ENCODE results near the gene ARMC7.

The ARMC7 gene

DNA sequence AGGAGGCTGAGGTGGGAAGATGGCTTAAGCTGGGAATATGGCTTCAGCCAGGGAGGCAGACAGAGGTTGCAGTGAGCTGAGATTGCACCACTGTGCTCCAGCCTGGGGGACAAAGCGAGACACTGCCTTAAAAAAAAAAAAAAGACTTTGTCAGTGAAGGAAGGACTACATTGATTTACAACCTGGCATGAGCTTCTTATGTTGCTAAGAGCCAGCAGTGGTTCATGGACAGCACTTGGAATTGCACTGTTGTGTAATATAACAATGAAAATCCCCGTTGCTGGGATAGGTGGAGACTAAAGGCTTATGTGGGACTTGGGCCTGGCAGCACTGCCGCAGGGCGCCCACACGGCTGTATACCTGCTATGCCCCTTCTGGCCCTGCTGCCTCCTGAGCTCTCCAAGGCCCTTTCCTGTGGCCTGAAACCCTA, 36.1 kb upstream of the ARMC7 start:
- TF ChIP-seq, protein P1, sequence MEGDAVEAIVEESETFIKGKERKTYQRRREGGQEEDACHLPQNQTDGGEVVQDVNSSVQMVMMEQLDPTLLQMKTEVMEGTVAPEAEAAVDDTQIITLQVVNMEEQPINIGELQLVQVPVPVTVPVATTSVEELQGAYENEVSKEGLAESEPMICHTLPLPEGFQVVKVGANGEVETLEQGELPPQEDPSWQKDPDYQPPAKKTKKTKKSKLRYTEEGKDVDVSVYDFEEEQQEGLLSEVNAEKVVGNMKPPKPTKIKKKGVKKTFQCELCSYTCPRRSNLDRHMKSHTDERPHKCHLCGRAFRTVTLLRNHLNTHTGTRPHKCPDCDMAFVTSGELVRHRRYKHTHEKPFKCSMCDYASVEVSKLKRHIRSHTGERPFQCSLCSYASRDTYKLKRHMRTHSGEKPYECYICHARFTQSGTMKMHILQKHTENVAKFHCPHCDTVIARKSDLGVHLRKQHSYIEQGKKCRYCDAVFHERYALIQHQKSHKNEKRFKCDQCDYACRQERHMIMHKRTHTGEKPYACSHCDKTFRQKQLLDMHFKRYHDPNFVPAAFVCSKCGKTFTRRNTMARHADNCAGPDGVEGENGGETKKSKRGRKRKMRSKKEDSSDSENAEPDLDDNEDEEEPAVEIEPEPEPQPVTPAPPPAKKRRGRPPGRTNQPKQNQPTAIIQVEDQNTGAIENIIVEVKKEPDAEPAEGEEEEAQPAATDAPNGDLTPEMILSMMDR (conservative IDR thresholded peaks at IDR 0.05), result no peak
- no peak overlapping the region for H3K27ac ChIP-seq

- TF ChIP-seq, protein P1 (conservative IDR thresholded peaks at IDR 0.05), result no peak
- no peak overlapping the region for H3K27ac ChIP-seq
Measured at GRCh38 chr17:75074532-75074931, 35.2 kb upstream of the ARMC7 start.

DNA sequence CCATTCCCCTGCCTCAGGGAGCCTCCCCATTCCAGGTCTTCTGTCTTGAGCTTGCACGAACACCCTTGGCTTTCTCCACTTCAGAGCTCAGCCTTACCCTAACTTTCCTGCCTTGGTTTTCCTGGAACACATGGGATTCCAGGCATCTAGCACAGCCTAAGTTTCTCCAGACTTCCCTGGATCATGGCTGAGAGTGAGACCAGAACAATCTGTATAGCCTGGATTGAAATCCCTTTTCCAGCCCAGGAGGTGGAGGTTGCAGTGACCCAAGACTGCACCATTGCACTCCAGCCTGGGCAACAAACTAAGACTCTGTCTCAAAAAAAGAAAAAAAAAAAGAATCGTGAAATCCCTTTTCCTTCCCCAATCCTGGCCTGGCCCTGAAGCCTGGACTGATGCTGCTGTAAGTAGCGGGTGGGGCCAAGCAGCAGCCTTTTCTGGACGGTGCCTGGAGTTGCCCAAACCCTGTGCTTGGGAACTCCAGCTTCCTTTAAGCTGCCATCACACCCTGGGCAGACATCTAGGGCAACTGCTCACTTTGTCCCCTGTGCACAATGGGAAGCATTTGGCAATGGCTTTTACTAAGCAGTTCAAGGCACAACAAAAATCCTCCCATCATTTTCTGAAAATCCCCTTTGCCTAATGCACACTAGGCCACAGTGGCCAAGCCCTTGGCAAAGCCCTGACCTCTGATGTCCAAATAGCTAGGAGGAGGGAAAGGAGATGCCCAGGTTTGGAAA, 34.0 kb upstream of the ARMC7 start:
- H3K27ac ChIP-seq, result no peak overlapping the region
- TF ChIP-seq, protein P1 (conservative IDR thresholded peaks at IDR 0.05), result no peak

DNA sequence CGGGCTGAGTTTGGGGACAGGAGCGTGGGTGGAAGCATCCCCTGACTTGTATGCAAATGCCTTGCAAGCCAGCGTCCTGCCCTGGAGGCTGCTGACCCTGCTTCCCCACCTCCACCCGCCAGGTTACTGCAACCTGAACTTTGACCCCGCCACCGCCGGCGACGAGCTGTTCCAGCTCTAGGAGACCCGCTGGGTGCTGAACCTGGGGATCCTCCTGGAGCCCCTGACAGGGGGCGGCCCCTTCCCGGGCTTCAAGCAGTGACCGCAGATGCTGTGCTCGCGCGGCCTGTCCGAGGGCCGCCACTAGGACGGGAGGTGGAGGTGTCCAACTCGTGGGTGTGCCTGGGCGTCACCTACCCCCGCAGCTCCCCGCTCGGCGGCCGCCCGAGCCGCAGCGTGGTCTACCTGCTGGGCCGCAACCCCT, 32.7 kb upstream of the ARMC7 start:
- TF ChIP-seq, protein P1 (conservative IDR thresholded peaks at IDR 0.05), result no peak
- H3K27ac ChIP-seq, result no peak overlapping the region

- TF ChIP-seq, protein P1 (conservative IDR thresholded peaks at IDR 0.05), result peak; percentile 8; the same call in 1 of the 2 replicates
- no peak overlapping the region for H3K27ac ChIP-seq
Measured at GRCh38 chr17:75077496-75078283, 32.1 kb upstream of the ARMC7 start.

DNA sequence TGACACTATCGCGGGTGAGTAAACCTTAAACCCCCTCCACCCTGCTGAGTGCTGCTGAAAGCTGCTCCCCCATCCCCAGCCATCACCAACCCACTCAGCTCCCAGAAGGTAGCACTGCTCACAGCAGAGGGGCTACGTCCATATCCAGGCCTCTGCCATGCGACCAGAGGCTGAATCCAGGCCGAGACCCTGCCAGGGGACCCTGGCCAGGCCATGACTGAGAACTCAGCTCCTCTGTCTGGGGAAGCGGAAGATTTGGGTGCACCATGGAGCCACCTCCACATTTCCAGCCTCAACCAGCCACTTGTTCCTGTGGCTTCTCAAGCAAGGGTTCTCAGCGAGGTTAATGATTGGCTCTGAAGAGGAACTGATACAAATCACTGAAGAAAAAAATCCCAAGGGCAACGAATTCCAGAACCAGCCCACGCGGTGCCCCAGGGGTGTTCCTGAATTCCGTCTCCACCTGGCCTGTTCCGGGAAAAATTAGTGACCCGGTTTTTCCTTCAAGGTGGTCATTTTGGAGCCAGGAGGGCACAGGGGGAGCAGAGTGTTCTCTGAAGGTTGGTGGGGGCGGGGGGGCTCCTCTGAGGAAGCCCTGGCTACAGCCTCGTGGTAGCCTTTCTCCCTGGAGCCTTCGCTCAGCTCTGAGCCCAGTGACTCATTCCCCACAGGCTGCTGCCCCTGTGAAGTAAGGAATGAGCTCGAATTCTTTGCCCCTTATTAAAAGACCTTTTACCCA, 31.3 kb upstream of the ARMC7 start:
- TF ChIP-seq, protein P1 (conservative IDR thresholded peaks at IDR 0.05), result no peak
- no peak overlapping the region for H3K27ac ChIP-seq

- TF ChIP-seq, protein P1 (conservative IDR thresholded peaks at IDR 0.05), result no peak
- no peak overlapping the region for H3K27ac ChIP-seq
Measured at GRCh38 chr17:75079023-75079373, 30.8 kb upstream of the ARMC7 start.

Measured in VCaP (cell line).